HuH-7 (cell line): ENCODE results near the gene NAP1L4.

Source experiments
- DNase-seq: peaks from one replicate; pipeline ENCODE4 v3.0.0; 2011; ENCODE audit warnings: low spot score

The NAP1L4 gene

DNA sequence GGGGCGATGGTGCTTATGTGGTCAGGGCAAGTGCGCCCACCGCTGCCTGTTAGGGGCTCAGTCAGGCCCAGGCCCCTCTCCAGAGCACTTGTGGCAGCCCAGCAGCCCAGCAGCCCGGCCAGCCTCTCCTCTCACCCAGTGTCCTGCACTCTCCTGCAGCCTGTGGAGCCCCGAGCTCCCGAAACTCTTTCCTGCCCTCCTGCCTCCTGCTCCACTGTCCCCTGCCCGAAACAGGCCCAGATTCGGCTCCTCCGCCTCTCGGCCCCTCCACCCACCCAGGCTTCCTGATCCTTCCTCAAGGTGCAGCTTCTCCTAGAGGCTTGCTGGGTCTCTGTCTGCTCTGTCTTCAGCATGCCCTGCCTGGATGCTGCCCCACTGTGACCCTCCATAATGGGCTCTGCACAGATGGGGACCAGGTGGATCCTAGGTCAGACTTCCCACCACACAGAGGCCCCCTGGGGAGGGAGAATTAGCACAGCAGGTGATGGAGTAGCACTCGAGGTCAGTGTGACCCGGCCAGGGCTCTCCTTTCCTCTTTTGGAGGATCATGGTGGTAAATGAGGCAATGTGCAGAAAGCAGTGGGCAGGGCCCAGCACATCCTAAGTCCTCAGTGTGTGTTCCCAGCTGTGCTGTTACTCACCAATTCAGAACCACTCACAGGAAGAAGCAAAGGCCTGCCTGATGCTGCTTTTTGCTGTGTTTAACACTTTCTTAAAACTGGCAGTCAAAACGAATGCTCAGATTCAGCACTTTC lies 18.6 kb upstream of the NAP1L4 start:
- DNase-seq: no peak

DNA sequence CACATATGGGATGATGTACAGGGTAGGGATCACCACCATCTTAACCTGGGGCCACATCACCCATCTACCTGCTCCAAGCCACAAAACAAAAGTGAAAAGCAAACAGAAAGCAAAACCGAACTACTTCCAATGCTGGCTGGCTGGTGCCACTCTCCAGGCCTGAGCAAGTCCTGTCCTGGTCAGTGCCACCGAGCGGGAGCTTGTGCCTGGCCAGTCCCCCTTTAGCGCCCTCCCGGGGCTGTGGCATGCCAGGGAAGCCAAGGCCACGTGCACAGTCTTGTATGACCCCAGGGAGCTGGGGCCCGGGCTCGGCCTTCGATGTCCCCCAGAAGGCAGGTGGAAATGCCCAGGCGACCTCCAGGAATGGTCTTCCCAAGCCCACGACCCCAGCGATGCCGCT lies 17.9 kb upstream of the NAP1L4 start:
- DNase-seq: no peak

DNA sequence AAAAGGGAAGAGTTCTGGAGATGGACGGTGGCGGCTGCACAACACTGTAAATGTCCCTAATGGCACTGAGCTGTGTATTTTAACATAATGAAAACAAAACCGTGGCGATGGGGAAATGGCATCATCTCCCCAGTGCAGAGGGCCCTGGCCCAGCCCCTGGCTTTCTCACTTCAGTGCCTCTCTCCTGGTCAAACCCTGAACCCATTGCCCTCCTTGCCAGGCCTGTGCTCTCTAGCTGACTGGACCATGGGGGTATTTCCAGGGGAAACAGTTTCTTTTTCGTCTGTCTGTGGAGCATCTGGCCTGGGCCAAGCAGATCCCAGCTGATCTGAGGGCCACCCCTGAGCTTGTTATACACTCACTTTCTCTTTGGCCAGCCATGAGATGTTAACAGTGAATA lies 17.4 kb upstream of the NAP1L4 start:
- DNase-seq: no peak

DNA sequence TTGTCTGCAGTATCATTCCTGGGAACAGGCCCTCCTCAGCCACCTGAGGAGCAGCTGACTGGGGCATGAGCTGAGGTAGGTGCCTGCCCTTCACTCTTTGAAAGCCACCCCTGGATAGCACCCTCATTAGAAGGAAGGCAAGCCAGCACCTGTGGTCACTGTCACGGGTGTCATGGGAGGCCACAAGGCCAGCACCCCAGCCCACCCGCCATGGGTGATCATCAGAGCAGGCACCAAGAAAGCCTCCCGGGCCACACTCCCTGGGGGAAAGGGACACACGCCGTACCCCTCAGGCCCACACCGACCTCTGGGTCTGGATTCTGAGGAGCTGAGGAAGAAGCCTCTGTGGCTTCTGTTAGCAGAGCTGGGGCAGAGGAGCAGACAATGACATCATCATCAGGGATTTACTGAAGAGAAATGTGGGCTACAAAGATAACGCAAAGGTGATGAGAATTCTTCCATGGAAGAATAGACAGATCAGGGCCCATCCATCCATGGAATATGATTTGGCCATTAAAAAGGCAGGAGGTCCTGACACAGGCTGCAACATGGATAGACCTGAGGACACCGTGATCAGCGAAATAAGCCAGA lies 16.7 kb upstream of the NAP1L4 start:
- DNase-seq: no peak

DNA sequence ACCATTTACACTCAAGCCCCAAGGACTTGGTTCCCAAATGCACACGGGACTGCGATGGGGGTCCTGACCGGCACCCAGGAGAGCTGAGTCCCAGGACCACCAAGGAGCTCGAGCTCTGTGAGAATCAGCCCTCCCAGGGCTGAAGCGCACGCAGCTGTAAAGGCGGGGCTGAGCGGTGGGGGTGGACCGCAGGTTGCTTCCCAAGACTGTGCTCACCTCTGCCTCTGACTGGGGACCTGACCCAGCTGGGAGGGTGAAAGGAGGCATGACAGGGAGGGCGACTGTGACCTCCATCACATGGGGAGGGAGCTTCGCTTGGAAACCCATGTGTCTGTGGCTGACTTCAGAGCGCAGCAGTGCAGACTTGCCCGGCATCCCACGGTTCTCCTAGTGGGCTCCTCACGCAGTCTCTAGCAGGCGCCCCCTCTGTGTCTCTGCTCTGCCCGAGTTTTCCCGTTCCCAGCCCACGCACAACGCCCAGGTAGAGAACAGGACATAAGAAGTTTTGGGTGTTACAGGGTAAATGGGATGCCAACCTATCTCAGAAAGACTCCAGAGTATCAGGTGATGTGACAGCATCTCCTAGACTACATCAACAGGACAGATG lies 15.4 kb upstream of the NAP1L4 start:
- no peak for DNase-seq

DNA sequence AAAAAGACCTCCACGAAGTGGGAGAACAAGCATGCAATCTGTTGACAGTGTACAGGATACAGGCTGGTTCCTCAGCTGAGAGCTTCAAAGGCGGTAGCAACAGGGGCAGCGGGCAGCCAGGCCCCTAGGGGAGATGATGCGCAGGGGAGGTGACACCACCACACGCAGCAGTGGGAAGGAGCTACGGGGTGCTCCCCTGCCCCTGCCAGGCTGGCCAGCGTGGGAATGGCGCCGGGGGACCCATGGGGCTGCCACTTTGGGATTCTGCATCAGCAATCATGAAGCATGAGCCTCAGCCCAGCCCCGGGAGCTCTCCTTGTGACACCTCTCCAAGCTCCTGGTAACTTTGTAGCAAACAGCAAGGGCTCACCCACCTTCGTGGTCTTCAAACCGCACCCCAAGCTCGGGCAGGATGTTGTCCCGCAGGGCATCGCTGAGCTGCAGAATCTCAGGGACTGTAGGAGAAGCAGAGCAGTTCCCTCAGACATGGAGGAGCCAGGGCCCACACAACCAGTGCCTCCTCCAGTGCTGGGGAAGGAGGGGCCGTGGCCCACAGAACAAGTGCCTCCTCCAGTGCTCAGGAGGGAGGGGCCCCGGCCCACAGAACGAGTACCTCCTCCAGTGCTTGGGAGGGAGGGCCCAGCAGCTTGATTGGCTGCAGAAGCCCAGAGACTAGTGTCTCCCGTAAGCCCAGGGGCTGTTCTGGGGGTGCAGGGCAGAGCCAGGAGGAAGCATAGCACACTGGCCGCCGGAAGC lies 14.6 kb upstream of the NAP1L4 start:
- no peak for DNase-seq

DNA sequence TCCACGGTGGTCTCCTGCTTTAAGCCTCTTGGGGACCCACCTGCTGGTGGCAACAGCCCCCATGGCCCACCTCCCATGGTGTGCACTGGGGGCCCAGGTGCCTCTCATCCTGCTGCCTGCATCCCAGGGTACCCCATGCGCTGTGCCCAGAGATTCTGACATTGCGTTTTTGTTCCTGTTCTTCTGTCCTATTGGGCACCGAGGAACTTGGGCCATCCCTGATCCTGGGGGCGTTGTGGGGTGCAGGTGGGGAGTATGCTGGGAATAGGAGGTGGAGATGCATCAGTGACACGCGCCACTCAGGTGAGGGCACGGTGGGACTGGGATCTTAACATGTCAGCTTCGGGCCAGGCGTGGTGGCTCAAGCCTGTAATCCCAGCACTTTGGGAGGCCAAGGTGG lies 12.4 kb upstream of the NAP1L4 start:
- no peak for DNase-seq

DNA sequence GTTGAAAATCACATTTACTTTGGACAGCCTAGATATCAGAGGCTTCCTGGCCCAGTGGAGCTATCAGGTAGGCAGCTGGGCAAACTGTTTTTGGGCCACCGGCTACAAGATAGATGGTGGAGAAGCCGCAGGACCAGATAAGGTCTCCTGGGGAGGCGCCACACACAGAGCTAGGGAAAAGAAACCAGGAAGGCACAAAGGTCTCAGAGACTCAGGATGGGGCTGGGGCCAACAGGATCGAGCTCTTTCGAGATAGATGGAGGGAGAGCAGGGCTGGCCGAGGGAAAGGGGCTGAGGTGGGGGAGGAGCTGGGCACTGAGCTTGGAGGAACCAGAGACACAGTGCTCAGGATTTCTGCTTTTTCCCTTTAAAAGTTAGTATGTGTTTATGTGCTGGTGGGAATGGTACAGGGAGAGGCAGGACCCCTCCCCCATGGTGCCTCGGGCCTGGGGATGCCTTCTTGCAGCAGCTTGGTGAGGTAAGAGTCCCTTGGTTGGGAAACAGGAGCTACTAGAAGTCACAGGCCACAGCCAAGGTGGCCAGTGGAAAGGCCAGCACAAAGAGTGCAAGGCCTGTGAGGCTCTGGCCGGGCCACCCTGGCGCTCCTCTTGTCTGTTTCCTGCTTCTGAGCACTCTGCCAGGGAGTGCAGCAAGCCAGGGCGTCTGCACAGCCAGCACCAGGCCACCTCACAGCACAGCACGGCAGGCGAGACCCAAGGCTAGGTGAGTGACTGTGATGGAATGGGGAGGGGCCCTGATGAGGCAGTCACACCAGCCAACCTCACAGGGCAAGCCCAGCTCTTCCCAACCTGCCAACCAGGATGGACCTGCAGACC lies 11.5 kb upstream of the NAP1L4 start:
- DNase-seq: no peak

DNA sequence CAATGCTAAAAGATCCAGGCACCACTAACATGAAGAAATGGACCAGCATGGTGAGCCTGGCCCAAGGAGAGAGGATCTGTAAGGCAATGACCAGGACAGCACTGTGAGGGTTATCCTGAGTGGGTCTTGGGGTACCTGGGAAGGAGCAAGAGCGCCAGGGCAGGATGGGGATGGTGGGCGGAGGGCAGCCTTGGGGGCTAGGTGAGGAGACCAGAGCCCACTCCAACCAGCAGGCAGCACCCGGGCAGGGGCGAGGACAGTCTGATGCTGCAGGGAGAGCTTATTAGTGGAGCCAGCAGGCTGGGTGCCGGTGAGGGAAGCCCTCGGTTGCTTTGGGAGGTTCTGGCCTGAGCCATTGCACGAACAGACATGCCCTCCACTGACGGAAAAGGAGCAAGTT lies 10.7 kb upstream of the NAP1L4 start:
- DNase-seq: no peak

DNA sequence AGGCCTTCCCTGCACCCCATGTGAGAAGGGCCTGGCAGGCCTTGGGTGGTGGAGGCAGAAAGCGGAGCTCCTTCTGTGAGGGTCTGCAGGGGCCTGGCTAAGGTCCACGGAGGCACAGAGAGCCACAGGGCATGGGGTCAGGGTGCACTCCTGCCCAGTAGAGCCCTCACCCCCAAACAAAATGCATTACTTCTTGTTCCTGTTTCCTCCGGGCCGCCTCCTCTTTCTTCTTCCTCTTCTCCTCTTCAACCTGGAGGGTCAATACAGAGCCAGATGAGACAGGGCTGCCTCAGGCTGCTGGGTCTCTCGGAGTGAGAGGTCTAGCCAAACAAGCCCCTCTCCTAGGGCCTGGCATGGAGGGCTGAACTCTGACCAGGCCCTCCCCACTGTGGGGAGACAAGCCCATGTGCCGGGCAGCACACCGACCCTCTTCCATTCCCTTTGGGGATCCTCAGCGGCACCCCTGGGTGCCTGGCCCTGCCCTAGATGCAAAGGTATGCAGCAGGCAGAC lies 10.3 kb upstream of the NAP1L4 start:
- DNase-seq: no peak

DNA sequence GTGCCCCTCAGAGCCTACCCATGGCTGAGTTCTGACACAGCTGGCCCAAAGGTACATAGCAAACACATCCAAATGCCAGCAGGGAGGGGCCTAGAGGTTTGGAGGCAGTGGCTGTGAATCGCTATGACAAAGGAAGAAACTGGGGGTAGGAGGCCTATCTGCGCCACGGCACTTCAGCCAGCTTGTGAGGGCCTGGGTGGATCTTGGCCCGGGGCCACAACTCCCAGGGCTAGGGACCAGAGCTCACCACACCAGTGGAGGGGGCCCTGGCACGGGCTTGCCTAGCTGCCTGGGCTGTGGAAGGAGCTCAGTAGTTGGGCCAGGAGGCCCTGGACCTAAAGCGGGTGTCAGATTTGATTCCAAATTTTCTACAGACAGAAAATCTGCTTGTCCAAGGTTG lies 9.4 kb upstream of the NAP1L4 start:
- no peak for DNase-seq

DNA sequence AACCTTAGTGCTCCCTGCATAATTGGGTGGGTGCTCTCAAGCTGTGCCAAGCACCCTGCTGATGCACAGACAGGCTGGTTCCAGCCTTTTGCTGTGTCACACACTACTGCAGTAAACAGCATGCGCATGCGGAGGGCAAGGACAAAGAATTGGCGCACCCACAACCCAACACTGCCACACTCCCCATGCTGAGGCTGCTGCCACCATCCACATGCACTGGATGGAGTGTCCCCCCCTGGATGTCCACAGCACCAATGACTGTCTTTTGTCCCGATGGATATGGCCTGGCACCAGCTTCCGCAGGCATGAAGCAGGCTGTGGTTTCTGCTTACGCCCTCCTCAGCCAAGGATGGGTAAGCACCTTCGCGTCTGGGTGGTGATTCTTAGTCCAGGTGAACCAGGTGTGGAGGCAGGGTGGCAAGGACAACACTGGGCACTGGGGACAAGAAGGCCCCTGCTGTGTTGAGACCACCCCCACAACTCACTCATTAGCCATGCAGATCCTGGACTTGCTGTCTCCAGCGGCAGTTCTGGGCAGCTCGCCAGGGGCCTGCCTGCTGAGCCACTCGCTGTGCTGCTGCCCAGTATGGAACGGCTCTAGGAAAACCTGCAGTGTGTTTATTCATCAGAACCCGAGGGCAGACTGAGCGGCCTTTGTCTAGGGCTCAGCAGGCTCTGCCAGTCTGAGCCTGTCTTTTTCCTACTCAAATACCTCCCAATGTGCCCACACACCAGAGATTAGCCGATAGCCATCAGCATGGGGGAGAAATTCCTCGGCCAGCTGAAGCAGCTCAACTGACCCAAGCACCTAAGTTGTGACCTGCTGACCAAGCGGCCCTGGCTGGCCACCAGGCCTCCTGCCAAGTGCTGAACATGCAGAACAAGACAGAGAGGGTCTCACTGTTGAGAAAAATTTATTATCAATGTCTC lies 8.2 kb upstream of the NAP1L4 start:
- DNase-seq: no peak

DNA sequence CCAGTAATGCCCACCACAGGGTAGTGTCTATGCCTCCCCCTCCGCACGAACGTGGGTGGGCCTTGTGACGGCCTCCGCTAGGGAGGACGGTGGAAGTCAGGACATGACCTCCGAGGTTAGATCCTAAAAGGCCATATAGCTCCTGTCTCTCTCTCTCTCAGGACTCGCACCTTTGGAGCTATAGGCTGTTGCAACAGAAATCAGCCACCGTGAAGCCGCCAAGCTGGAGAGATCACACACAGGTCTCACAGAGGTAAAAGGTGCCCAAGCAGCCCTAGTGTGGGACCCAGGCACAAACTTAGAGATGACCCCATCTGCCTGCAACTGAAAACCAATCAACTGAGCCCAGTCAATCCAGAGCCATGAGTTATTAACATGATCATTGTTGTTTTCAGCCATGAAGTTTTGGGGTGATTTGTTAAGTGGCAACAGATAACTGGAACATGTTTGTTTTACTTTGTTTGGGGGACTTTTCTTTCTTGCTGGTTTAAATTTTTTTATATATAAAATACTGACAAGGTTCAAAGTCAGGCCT lies 7.4 kb upstream of the NAP1L4 start:
- no peak for DNase-seq

DNA sequence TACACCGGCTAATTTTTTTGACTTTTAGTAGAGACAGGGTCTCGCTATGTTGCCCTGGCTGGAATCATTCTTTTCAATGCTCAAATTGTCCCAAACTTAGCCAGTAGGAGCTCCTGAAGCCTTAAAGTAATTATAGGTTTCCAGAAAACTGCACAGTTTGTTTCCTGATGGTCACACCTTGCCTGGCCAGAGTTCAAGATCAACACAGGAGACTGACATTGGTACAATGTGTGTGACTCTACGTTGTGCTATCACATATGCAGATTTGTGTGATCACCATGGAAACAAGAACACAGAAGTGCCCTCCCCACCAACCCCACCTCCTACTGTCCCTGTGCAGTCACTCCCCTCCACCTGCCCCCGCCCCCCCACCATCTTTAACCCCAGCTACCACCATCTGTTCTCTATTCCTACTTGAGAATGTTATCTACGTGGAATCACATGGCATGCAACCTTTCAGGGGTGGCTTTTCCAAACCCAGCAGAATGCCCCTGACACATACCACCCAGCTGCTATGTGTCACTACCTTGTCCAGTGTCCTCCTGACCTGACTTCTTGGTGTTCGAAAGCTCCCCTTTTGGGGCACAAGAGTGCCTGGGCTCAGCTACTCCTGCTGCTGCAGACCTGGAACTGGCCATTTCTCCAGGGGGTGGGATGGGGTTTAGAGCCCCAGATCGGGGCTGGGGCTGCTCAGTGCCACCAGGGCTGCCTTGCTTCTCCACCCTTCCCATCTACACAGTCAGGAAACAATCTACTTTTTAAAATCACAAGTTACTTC lies 6.1 kb upstream of the NAP1L4 start:
- DNase-seq: no peak

DNA sequence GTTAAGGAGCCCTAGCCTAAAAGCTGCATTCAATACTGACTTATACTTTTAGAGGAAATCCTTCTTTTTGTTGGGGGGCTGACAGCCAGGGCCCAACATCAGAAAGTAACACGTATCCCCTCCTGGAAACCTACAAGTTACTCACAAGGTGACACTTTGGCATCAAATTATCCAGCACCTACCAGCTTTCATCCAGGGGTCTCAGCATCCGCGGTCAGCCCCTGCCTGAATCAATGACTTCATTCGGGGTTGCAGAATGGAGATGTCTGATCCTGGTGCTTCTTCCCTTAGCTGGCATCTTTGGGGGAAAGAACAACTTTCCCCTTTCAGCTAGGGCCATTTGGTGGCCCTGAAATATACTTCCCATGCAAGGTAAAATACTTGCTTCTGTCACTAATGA lies 5.3 kb upstream of the NAP1L4 start:
- no peak for DNase-seq

DNA sequence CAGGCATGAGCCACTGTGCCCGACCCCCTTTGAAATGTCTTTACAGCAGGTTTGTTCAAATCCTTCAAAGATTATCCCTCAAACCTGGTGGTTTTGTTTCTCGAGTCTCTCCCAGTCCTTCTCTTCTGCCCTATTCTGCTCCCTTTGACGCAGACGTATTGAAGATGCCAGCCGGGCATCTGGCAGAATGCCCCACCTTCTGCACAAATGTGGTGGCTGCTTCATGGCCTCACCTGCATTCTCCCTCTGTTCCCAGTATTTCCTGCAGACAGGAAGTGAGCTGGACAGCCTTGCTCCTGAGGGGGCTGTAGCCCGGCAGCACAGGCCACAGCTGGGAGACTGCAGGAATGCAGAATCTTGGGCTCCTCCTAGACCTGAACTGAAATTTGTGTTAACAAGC lies 4.8 kb upstream of the NAP1L4 start:
- no peak for DNase-seq

DNA sequence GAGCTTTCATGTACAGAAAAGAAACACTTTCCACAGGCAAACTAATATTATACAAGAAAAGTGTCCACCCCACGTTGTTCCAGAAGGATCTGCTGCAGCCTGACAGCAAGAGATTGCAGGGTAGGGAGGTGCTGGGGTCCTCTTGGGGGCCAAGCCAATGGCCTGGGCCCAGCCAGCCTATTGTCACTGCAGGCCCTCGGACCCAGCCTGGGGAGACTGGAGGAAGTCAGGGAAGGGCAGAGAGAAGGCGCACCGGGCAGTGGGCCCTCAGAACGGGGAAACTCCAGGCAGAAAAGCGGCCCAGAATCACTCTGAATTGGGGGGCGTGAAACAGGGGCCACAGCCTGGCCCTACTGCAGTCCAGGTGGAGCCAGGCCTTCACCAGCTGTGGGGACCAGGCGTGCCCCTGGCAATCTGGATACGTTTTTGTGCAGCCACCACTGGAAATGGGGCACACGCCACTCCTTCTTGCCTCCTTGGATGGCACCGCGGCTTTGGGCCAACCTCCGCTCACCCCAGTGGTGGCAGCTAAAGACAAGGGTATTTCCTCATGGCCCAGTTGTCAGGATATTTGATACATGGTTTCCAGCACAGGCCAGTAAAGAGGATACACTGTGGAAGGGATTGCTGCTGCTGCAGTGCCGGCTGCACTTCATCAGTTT lies 3.9 kb upstream of the NAP1L4 start:
- no peak for DNase-seq

DNA sequence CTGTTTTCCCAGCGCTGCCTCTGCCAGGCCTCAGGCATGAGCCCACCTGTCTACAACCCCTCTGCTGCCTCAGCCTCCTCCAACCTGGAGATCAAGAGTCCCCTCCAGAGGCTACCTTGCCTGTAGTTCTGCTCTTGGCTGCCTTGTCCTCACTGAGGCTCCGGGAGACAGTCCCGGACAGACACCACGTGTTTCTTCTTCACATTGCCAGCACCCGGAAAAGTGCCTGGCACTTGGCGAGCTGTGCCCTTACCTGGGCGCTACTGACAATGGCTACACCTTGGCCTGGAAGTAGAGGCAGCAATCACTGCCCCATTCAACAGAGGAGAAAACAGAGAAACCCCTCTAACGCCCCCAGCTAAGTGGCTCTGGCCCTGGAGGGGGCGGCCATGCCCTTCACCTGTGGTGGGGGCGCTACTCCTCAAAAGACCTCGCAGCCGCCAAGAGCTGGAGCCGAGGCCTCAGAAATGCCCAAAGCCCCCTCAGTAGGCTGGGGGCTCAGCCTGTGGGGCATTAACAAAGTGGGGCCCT lies 3.0 kb upstream of the NAP1L4 start:
- DNase-seq: no peak

DNA sequence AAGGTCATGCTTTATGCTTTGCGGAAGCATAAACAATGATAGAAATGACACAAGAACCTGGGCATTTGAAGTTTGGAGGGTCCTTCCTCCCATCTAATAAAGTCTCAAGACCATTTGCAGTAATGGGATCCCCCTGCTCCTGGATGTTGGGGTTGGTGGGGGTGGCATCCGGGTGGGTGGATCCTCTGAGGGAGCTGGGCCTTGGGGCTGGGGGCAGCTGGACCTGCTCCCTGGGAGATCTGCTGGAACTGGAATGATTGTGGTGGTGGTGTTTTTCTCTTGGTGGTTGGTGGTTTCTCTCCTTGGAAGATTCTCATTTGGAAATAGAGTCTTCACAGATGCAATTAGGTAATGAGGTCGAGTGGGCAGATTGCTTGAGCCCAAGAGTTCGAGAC lies 2.2 kb upstream of the NAP1L4 start:
- DNase-seq: no peak
